IPS DF 19.7 (cell line): Measurements from ENCODE around the gene ITSN2.

Source experiments
- DNase-seq: peaks from one replicate; pipeline ENCODE4 v3.0.0-alpha.2; 2013; ENCODE audit warnings: low read depth, low spot score

Gene ITSN2

DNA sequence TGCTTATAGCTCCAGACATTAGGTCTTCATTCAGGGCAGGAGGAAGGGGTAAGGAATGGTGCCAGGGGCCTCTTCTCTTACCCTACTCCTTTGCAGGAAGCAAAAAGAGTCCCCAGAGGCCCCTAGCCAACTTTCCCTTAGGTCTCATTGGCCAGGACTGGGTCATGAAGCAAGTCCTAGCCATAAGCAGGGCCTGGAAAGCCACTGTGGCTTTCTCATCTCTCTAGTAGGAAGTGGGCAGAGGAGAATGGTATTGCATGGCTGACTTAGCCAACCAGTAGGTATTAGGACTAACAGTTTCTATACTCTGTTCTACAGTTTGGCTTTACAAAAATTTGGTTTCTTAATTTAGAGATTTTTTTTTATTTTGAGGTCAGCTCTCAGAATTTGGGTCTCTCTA, 180.7 kb downstream of the ITSN2 start:
- no peak for DNase-seq

DNA sequence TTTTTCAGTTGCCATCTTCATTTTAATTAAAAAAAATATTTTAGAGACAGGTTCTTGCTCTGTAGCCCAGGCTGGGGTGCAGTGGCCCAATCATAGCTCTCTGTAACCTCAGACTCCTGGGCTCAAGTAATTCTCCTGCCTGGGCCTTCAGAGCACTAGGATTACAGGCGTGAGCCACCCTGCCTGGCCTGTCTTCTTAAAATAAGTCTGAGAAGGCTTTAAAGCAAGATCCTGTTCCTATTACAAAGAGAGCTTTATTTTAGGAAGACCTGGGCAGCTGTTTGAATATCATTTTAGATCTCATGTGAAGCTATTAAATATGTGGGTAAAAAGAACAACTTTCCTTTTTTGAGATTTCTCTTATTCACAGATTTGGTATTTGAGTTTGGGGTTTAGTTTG, 184.0 kb downstream of the ITSN2 start:
- DNase-seq = no peak

GRCh38 chr2:24175631-24176187, 184.6 kb downstream of the ITSN2 start:
- no peak for DNase-seq

DNA sequence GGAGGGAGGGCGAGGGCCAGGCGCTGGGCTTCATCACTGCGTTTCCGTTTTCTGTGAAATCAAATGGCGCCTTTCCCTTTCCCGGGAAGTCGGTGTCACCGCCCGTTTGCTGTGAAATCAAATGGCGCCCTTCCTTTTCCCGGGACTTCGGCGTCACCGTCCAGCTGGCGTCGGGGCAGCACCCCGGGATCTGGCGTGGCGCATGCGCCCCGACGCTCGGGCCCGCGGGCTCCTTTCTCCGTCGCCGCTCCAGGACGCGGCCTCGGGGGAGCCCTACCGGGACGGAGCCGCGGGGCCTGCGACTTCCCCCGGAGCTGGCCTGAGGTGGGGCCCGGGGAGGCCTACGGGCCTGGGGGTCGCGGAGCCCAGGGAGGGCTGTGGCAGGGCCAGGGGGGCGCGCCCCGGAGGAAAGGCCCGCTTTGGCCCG, 185.5 kb downstream of the ITSN2 start, which contains the start of gene FAM228A:
Gene FAM228A, plus strand, starts transcription at position 203 of the 427 bp plus-strand sequence. CDS start 428 bp downstream, outside the sequence.
- DNase-seq = no peak

DNA sequence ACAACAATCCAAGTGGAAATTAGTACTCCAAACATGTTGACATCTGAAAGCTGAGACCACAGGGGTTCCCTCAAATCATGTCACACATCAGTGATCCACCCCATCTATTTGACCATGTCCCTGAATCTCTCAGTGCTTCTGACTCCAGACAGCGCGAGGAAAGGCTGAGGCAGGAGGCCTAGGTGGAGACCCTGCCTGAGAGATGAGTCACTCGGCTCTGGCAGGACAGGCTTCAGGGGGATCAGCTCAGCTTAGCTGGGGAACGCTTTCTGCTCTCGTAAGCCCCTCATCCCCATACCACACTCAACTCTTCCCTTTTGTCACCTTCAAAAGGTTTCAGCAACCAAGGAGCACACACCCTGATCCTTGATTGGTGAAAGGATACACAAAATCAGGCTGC, 191.3 kb downstream of the ITSN2 start:
- no peak for DNase-seq

DNA sequence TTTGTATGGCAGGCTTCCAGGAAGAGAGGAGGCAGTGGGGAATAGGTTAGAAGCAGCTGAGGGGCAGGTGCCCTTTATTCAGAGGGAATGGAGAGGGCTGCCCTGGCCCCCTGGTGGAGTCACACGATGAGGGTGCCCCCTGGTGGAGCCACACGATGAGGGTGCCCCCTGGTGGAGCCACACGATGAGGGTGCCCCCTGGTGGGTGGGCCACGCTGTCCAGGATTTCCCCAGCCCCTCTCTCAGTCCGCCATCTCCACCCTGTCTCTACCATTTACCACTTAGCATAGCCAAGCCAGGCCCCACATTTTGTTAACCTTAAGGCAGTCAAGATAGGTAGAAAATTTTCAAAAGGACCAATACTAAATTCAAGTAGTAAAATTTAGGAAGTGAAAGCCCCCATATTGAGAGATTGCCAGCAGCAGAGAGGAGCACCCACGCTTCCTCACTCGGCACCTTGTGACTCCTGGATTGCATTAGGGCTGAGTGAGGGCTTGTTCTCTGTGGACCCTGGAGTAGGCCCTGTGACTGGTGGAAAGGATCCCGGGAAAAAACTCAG, 195.8 kb downstream of the ITSN2 start:
- no peak for DNase-seq

DNA sequence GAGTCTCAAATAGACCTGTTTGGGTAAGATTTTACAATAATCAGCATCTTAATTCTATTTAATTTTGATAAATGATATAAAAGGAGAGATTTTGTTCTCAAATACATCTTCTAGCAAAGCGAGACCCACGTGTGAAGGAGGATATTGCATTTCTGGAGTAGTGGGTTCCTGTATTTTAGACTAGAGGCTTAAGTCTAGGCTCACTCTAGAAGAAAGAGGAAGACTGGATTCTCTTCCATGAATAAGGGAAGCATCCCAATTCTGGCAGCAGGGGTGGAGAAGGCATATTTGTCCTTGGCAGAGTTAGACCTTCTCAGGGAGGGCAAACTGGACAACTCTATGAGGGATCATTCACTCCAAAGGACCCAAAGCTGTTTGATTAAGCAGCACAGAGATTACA, 196.7 kb downstream of the ITSN2 start:
- no peak for DNase-seq

- DNase-seq = no peak
Observed at GRCh38 chr2:24163186-24163585, 197.2 kb downstream of the ITSN2 start.

GRCh38 chr2:24162494-24162893, 197.8 kb downstream of the ITSN2 start:
- DNase-seq = no peak

- DNase-seq = no peak
Observed at GRCh38 chr2:24160761-24161160, 199.6 kb downstream of the ITSN2 start.

DNA sequence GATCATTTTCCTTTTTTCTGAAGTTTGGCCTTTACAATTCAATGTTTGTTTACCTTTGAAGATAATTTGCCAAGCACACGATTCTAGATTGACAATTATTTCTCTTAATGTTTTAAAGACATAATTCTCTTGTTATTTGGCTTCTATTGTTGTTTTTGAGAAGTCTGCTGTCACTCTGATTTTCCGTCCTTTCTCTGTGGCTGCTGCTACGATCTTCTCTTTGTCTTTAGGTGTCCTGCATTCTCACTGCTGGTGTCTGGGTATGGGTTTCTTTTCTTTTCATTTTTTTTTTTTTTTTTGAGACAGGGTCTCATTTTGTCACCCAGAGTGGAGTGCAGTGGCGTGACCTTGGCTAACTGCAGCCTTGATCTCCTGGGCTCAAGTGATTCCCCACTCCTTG, 200.6 kb downstream of the ITSN2 start:
- no peak for DNase-seq

- no peak for DNase-seq
Observed at GRCh38 chr2:24158131-24158530, 202.2 kb downstream of the ITSN2 start.

GRCh38 chr2:24153478-24153877, 206.9 kb downstream of the ITSN2 start:
- no peak for DNase-seq
